Measurements from ENCODE around the gene C1QL4.
"Not testable (repeated sequence)": the region's sequence is repeated elsewhere in the genome, so short reads cannot be mapped to it uniquely, and the experiment has no call there.

C1QL4 gene

DNA sequence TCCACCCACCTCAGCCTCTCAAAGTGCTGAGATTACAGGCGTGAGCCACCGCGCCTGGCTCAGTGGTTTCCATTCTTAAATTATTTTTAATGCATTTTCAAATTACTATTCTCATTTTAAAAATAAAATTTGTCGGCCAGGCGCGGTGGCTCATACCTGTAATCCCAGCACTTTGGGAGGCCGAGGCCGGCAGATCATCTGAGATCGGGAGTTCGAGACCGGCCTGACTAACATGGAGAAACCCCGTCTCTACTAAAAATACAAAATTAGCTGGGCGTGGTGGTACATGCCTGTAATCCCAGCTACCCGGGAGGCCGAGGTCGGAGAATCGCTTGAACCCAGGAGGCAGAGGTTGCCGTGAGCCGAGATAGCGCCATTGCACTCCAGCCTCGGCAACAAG is 3.2 kb downstream of the C1QL4 start:
- not testable (repeated sequence) for DNase-seq

DNA sequence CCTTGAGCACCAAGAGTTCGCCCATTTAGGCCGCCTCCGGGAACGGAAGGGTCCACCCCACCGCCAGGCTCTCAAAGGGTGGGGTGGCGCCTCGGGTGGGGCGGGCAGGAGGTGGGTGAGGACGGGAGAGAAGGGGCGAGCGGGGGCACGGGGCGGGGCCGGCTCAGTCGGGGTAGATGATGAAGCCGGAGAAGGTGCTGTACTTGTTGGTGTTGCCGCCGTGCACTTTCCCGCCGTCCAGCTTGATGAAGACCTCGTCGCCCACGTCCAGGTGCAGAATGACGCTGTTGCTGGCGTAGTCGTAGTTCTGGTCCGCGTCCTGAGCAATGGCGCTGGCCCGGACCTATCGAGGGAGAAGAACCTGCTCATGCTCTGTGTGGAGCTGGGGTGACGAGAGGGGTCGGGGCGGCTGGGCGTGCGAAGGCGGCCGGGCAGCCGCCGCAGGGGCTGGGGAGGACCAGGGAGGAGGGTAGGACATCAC is 4.1 kb downstream of the C1QL4 start:
- DNase-seq = no peak

- DNase-seq = no peak
Observed at GRCh38 chr12:49332441-49332861, 4.5 kb downstream of the C1QL4 start.

- no peak for DNase-seq
Observed at GRCh38 chr12:49331380-49332222, 5.4 kb downstream of the C1QL4 start.

GRCh38 chr12:49330631-49331379 is 6.2 kb downstream of the C1QL4 start:
- no peak for DNase-seq

- no peak for DNase-seq
Observed at GRCh38 chr12:49330032-49330619, 6.9 kb downstream of the C1QL4 start.

DNA sequence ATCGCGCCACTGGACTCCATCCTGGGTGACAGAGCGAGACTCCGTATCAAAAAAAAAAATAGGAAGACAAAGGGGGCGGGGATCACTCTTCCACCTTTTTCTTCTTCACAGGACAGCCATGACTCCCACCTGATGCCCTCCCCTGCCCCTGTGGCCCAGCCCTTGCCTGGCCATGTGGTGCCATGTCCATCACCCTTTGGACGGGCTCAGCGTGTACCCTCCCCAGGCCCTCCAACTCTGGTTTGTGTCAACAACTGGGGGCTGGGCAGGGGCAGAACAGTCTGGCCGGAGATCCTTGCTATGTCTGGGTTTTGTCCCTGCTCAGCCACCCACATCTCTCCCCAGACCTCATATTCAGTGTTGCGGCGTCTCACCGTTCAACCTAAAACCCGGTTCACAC is 8.2 kb downstream of the C1QL4 start:
- no peak for DNase-seq

DNA sequence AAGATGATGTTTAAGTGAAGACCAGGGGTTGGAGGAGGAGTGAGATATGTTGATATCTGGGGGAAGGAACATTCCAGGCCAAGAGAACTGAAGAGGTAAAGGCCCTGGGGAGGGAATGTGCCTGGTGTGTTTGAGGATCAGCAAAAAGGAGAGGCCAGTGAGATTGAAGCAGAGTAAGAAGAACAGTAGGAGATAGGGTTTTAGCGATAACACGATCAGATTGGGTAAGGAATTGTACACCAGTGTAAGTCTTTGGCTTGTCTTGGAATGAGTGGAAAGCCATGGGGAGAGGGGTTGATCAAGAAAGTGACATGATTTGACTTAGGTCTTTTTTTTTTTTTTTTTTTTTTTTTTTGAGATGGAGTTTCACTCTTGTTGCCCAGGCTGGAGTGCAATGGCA is 9.1 kb downstream of the C1QL4 start:
- DNase-seq = no peak

DNA sequence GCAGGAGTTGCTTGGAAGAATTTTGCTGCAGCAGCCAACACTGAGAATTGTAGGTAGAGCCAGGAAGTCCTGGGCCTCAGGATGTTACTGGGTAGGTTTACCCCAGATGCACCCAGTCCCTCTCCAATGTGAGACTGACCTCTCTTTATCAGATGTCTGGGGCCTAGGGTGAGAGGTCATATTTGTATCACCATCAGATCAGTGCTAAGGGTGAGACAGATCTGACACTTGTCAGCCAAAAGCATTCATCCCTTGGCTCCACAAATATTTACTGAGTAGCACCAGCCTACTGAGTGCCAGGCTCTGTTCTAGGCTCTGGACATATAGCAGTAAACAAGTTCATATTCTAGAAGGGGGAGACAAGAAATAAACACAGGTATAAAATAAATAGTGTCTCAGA is 9.6 kb downstream of the C1QL4 start:
- no peak for DNase-seq

GRCh38 chr12:49325606-49326005 is 11.4 kb downstream of the C1QL4 start:
- no peak for DNase-seq

DNA sequence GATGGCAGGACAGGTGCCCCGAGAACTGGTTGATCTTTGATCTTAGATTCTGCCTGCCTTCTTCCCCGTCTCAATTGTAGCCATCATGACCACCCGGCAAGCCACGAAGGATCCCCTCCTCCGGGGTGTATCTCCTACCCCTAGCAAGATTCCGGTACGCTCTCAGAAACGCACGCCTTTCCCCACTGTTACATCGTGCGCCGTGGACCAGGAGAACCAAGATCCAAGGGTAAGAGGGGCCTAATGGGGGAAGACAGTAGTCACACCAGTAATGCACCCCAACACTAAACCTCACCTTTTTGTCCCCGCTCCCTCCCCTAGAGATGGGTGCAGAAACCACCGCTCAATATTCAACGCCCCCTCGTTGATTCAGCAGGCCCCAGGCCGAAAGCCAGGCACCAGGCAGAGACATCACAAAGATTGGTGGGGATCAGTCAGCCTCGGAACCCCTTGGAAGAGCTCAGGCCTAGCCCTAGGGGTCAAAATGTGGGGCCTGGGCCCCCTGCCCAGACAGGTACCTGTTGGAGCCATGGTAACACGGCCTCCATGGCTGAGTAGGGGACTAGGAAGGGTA is 13.4 kb downstream of the C1QL4 start:
- DNase-seq = no peak

- DNase-seq = peak; percentile 90 to 97
Observed at GRCh38 chr12:49322708-49323523, 14.1 kb downstream of the C1QL4 start, which contains the start of gene TROAP. TSS of gene TROAP (plus strand) at chr12:49323255. CDS start at chr12:49323609, 354 bp downstream.

DNA sequence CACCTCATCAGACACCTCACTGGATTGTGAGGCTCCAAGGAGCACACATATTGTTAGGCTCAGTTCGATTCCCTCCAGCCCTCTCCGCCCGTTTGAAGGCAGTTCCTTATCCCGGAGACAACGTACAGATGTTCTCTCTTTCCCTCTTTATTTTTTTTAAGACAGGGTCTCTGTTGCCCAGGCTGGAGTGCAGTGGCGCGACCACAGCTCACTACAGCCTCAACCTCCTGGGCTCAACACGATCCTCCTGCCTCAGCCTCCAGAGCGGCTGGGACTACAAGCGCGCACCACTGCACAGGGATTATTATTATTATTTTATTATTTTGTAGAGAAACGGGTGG is 14.7 kb downstream of the C1QL4 start:
- DNase-seq = no peak

DNA sequence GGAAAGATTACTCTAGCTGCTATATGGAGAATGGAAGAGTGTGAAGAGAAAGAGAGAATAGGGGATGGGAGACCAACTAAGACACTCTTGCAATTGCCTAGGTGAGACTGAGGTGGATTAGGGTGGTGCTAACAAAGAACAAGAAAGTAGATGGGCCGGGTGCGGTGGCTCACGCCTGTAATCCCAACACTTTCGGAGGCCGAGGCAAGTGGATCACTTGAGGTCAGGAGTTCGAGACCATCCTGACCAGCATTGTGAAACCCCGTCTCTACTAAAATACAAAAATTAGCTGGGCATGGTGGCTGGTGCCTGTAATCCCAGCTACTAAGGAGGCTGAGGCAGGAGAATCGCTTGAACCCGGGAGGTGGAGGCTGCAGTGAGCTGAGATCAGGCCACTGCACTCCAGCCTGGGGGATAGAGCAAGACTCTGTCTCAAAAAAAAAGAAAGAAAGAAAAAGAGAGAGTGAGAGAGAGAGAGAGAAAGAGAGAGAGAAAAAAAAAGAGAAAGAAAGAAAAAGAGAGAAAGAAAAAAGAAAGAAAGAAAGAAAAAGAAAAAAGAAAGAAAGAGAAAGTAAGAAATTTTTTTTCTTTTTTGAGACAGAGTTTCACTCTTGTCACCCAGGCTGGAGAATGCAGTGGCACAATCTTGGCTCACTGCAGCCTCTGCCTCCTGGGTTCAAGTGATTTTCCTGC is 16.4 kb downstream of the C1QL4 start:
- DNase-seq = not testable (repeated sequence)

GRCh38 chr12:49317118-49317517 is 19.9 kb downstream of the C1QL4 start:
- not testable (repeated sequence) for DNase-seq

- no peak for DNase-seq
Observed at GRCh38 chr12:49314811-49315210, 22.2 kb downstream of the C1QL4 start.

DNA sequence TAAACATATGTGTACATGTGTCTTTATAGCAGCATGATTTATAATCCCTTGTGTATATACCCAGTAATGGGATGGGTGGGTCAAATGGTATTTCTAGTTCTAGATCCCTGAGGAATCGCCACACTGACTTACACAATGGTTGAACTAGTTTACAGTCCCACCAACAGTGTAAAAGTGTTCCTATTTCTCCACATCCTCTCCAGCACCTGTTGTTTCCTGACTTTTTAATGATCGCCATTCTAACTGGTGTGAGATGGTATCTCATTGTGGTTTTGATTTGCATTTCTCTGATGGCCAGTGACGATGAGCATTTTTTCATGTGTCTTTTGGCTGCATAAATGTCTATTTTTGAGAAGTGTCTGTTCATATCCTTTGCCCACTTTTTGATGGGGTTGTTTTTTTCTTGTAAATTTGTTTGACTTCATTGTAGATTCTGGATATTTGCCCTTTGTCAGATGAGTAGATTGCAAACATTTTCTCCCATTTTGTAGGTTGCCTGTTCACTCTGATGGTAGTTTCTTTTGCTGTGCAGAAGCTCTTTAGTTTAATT is 26.5 kb downstream of the C1QL4 start:
- DNase-seq = not testable (repeated sequence)

DNA sequence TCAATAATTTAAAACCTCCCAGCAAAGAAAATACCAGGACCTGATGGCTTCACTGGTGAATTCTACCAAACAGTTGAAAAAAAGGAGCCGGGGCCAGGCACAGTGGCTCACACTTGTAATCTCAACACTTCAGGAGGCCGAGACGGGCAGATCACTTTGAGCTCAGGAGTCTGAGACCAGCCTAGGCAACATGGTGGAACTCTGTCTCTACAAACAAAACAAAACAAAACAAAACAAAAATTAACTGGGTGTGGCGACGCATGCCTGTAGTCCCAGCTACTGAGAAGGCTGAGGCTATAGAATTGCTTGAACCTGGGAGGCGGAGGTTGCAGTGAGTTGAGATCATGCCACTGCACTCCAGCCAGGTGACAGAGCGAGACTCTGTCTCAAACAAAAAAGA is 27.6 kb downstream of the C1QL4 start:
- no peak for DNase-seq

DNA sequence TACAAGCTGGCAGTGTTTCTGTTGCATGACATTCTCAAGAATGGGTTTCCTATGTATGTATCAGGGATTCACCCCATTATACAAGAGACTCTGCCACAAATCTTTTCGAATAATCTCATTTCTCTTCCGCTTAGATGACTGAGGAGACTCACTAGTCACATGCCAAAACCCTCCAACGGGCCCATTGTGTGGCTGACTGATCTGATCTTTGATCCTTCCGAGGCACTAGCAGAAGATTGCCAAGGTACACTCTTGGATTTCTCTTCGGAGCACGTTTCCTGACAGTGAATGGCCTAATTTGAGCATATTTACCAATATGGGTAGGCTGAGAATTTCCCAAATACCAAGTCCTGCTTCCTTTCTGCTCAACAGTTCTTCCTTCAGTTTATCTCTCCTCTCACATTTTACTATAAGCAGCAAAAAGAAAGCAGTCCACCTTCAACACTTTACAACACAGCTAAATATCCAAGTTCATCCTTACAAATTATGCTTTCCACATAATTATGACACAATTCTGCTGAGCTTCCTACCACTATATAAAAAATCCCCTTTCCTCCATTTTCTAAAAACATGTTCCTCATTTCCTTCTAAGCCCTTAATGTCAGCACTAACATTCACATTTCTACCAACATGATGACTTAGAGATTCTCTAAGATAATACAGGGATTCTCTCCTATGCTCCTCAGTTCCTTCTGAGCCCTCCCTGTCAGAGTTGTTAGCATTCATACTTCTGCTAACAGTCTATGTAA is 31.1 kb downstream of the C1QL4 start:
- DNase-seq = no peak

DNA sequence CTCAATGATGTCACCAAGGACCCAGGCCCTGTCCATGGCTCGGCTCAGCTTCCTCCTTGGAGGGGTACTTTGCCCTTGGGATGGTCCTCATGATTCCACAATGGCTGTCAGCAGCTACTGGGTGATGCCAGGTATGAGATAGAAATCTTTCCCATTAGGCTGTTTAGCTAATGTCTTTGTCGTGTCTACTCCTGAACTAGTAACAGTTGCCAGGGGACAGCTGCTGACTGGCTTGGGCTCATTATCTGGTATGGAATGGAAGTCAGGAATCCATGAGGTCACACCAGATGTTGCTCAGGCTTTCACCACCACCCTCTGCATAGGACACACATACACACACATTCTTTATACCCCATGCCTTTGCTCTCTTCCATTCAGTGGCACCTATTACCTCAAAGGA is 32.8 kb downstream of the C1QL4 start:
- no peak for DNase-seq

- DNase-seq = no peak
Observed at GRCh38 chr12:49301760-49302159, 35.2 kb downstream of the C1QL4 start.

Data from stimulated activated CD4-positive, alpha-beta T cell treated with anti-CD3 and anti-CD28 coated beads, Interleukin-4, amount 100 ng/mL, for 4 hours (primary cell).